ENCODE data around the gene CD1B.
"Not testable (repeated sequence)": the region's sequence is repeated elsewhere in the genome, so short reads cannot be mapped to it uniquely, and the experiment has no call there.

CD1B gene

GRCh38 chr1:158331481-158332150 is at the start of gene CD1B:
CD1B (minus strand) TSS chr1:158331531; CDS start chr1:158331423, 108 bp downstream.
- DNase-seq: no peak

DNA sequence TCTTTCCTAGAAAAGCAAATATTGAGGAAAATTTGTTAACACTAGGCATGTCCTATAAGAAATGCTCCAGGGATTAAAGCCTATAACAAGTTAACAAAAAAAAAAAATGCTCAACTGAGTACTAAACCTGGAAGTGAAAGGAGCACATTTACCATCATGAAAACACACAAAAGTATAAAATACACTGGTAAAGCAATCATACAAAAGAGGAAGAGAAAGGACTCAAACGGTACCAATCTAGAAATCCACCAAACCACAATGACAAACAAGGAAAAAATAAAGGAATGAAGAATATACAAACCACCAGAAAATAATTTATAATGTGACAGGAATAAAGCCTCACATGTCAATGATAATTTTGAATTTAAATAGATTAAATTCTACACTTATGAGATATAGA is 43.5 kb upstream of the CD1B start:
- DNase-seq: no peak

GRCh38 chr1:158374101-158374500 is 42.8 kb upstream of the CD1B start:
- not testable (repeated sequence) for DNase-seq

- peak; percentile 23 to 45 for DNase-seq
Measured at GRCh38 chr1:158371188-158371953, 40.0 kb upstream of the CD1B start.

GRCh38 chr1:158366783-158367182 is 35.5 kb upstream of the CD1B start:
- DNase-seq: no peak

GRCh38 chr1:158362941-158363340 is 31.6 kb upstream of the CD1B start:
- no peak for DNase-seq

DNA sequence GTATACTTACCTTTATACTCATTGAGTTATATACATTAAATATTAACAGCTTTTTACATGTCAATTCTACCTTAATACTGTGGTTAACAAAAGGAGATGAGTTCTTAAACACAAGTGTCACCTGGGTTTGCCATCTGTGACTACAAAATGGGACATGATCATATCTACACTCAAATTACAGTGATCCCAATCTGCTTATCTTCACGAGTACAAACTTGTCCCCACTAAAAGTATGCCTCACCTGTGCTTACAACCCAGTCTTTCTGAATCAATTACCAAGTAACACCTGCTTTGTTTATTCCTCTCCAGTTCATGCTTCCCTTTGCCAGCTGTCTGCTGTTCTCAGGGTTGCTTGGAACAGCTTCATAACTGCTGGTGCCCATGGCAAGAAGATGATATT is 31.2 kb upstream of the CD1B start:
- DNase-seq: no peak

DNA sequence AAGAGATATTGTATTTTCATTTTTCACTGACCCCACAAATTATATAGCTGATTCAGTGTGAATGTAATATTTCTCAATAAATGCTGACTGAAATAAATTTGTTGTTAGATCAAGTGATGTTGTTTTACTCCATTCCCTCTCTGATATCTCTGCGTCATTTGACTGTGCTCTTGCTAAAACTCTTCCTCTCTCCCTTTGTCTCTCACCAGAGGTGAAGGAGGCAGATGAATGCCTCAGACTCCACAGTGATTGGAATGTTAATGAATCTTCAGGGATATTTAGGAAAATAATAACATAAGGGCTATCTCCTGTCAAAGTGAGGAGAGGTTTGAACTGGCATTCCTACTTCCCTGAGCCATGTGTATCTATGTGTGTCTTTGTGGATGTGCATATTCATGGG is 26.1 kb upstream of the CD1B start:
- no peak for DNase-seq

DNA sequence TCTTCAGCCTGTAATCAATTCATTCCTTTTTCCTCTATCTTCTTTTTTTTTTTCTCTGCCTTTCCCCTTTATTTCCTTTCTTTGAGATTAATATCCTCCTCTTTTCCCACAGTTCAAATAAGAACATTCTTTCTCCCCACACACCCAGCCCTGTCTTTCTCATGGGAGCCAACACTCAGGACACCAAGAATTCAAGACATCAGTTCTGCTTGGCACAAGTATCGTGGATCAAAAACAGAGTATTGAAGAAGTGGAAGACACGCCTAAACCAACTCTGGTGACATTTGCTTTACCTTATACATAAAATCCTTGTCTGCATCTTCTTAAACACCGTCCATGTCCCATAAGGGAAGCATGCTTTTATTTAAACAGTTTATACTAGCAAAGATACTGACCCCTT is 25.3 kb upstream of the CD1B start:
- no peak for DNase-seq

DNA sequence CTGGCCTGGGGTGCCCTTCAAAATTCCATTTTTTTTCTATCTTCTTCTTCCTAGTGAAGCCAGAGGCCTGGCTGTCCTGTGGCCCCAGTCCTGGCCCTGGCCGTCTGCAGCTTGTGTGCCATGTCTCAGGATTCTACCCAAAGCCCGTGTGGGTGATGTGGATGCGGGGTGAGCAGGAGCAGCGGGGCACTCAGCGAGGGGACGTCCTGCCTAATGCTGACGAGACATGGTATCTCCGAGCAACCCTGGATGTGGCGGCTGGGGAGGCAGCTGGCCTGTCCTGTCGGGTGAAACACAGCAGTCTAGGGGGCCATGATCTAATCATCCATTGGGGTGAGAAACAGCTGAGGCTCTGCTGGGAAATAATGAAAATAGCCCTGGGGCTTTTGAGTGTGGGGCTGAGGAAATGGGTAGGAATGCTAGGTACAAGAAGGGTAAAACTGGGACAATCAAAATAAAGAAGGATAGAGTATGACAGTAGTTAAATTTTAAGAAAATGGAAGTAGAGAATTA is 24.5 kb upstream of the CD1B start:
- no peak for DNase-seq

- DNase-seq: no peak
Measured at GRCh38 chr1:158354255-158354654, 22.9 kb upstream of the CD1B start.

DNA sequence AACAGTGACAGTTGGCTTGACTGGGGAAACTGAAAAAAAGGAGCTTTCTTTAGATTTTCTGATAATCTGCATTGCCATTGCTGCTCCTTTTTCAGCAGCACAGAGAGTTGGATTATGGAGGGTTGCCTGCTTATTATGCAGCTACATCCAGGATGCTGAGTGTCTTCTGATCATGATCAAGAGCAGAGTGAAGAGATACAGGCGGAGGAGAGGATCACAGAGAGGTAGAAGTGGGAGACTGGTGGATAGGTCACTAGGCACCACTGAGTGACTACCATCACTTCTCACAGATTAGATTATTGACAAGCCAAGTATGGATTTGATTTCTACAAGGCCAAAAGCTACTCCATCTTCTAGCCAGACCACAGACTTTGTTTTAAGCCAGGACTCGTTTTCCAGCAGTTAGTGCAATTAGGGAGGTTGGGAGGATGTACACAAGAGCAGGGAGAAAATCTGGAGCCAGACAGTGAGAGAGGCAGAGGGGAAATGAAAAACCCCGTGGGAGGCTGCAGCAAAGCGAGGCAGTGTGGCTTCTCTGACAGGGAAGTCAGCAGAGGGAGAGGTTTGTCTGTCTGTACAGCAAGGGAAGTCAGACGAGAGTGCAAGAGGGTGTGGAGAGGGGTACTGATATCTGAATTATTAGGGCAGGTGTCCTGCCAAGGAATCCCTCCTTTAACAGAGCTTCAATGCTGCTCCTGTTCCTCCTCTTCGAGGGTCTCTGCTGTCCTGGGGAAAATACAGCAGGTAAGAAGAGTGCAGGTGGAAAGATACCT is 22.2 kb upstream of the CD1B start, which contains the start of gene CD1E:
TSS of gene CD1E (plus strand) at position 592 of the 773 bp plus-strand sequence. CDS start at position 687, 95 bp downstream.
- DNase-seq: no peak

DNA sequence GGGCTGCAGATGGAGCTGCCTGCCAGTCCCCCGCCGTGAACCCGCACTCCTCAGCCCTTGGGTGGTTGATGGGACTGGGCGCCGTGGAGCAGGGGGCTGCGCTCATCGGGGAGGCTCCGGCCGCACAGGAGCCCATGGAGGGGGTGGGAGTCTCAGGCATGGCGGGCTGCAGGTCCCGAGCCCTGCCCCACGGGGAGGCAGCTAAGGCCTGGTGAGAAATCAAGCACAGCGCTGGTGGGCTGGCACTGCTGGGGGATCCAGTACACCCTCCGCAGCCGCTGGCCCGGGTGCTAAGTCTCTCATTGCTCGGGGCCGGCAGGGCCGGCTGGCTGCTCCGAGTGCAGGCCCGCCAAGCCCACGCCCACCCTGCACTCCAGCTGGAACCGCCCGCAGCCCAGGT is 17.6 kb upstream of the CD1B start:
- not testable (repeated sequence) for DNase-seq

GRCh38 chr1:158336413-158336812 is 5.1 kb upstream of the CD1B start:
- DNase-seq: not testable (repeated sequence)

DNA sequence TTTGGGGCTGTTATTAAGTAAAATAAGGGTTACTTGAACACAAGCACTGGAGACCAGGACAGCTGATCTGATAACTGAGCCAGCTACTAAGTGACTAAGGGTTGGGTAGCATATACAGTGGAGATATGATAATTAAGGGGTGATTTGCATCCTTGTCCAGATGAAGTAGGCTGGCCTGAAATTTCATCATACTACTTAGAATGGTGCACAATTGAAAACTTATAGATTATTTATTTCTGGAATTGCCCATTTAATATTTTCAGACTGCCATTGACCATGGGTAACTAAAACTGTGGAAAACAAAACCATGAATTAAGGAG is 3.8 kb upstream of the CD1B start:
- no peak for DNase-seq

DNA sequence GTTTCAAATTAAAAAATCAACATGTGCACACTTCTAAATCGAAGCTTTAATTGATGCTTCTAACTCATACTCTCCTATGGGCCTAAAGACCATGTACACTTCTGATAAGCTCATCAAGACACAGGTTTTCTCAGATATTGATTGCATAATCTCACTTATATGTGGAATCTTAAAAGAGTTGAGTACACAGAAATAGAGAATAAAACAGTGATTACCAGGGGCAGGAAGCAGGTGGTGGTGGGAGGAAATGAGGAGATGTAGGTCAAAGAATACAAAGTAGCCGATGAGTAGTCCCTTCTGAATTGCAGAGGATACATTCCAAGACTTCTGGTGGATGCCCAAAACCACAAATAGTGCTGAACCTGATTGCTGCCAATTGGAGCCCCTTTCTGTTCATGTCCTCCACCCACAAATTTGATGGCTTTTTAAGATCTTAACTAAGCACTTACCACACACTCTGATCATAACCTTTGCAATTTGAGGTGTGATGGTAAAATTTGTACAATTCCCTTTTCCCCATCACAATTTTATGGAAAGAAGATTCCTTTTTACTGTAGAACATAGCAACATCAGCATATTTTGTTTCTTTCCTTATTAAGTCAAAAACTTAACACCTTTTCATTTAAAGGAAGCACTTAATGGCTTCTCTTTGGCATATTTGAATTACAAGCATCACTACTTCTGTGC is 3.3 kb upstream of the CD1B start:
- DNase-seq: no peak

DNA sequence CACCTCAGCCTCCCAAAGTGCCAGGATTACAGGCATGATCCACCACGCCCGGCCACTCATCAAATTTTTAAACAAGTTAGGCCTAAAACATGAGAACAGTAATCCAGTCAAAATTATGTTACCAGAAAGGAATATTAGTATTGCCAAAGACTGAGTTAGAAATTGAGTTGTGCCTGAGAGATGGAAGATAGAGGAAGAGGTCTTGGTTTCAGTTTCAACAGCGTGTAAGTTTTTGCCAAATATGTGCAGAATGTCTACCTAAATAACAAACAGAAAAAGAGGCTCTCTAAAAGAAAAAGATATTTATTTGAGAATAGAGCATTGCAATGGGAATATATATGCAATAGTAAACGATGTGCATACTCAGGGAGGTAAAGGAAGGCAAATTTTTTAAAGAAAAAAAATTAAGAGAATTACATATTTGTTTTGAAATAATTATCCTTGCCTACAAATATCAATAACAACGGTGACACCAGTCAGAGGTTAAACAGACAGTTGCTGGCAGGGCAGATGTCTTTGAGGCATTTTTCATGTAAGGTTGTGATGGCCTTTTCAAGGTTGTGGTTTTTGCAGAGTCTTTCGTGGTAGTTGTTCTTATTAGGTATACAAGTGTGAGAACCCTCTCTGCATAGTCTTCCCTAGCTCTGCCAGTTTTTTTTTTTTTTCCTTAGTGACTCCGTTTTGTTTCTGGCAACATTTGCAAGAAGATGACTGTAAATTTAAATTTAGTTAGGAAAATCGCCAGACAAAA is 2.2 kb upstream of the CD1B start:
- DNase-seq: no peak

DNA sequence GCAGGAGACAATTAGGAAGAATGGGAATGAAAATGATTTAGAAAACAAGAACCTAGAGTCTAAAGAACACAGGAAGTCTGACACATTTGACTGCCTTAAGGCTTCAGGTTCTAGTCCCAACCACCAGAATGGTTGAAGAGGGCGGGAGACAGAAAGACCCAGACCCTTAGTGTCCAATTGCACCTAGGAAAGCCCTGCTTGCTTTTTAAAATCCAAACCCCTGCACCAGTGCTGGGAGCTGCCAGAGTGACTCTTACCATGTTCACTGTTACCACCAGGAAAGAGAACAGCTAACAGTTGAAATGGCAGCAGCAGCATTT is 265 bp downstream of the CD1B start:
- no peak for DNase-seq

- no peak for DNase-seq
Measured at GRCh38 chr1:158330391-158331105, 783 bp downstream of the CD1B start.

DNA sequence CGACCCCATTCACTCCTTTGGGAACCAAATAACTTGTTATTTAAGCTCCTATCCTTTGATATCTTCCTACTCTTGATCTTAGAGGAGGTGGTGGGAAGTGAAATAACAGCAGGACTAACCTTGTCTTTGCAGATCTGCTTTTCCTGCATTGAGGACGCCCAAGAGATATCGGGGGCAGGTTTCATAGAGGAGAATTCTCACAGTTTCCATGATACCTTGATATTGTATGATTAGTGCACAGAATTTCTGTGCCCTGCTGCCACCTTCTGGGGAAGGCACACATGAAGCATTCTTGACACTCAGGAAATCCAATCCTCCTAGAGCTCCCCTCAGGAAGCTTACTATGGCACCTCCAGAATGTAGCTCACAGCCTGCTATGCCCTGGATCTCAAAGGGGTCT is 1.6 kb downstream of the CD1B start:
- peak; percentile 13 to 22 for DNase-seq

DNA sequence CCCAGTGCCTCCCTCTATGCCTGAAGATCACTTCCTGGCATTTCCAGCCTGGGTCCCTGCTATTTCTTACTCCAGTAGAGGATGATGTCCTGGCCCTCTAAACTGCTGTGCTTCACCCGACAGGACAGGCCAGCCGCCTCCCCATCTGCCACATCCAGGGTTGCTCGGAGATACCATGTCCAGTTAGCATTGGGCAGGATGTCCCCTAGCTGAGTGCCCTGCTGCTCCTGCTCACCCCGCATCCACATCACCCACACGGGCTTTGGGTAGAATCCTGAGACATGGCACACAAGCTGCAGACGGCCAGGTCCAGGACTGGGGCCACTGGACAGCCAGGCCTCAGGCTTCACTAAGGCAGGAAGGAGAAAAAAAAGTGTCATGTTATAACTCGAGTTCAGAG is 2.0 kb downstream of the CD1B start:
- no peak for DNase-seq

DNA sequence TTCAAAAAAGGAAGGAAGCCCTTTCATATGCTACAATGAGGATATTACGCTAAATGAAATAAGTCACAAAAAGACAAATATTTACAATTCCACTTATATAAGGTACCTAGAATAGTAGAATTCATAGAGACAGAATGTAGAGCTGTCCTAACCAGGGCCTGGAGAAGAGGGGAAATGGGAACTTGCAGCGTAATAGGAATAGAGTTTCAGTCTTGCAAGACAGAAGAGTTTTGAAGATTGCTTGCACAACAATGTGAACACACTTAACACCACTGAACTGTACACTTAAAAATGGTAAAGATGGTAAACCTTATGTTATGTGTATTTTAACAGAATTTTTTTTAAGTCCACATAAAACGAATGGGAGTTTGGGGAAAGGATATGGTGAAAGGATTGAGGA is 2.9 kb downstream of the CD1B start:
- DNase-seq: no peak

All from activated CD4-positive, alpha-beta T cell treated with anti-CD3 and anti-CD28 coated beads, Interleukin-2, amount 50 U/mL, for 48 hours (primary cell).